Activated T-cell treated with anti-CD3 and anti-CD28 coated beads for 4 hours (primary cell): ENCODE measurements around the gene JAM3.
"Not testable (repeated sequence)": the region's sequence is repeated elsewhere in the genome, so short reads cannot be mapped to it uniquely, and the experiment has no call there.

Source experiments
- DNase-seq: peaks from one replicate; pipeline ENCODE4 v3.0.0-alpha.2; 2020

The JAM3 gene

GRCh38 chr11:134149371-134149770 lies 80.5 kb downstream of the JAM3 start:
- DNase-seq: no peak

GRCh38 chr11:134150195-134150903 lies 81.5 kb downstream of the JAM3 start:
- DNase-seq: no peak

GRCh38 chr11:134151083-134151747 lies 82.3 kb downstream of the JAM3 start:
- no peak for DNase-seq

GRCh38 chr11:134152696-134153095 lies 83.8 kb downstream of the JAM3 start:
- DNase-seq: no peak

- no peak for DNase-seq
Observed at GRCh38 chr11:134153147-134153905, 84.5 kb downstream of the JAM3 start.

GRCh38 chr11:134154441-134154840 lies 85.6 kb downstream of the JAM3 start:
- no peak for DNase-seq

- DNase-seq: no peak
Observed at GRCh38 chr11:134155456-134155855, 86.6 kb downstream of the JAM3 start.

- no peak for DNase-seq
Observed at GRCh38 chr11:134155946-134156865, 87.3 kb downstream of the JAM3 start.

GRCh38 chr11:134157451-134157850 lies 88.6 kb downstream of the JAM3 start:
- no peak for DNase-seq

GRCh38 chr11:134158023-134158422 lies 89.2 kb downstream of the JAM3 start:
- no peak for DNase-seq

GRCh38 chr11:134159652-134160051 lies 90.8 kb downstream of the JAM3 start:
- DNase-seq: no peak

- DNase-seq: no peak
Observed at GRCh38 chr11:134164490-134165370, 95.9 kb downstream of the JAM3 start.

GRCh38 chr11:134170177-134170918 lies 101.5 kb downstream of the JAM3 start:
- DNase-seq: no peak

GRCh38 chr11:134170919-134171281 lies 102.0 kb downstream of the JAM3 start:
- no peak for DNase-seq

GRCh38 chr11:134171951-134172350 lies 103.1 kb downstream of the JAM3 start:
- DNase-seq: no peak

GRCh38 chr11:134173296-134173695 lies 104.4 kb downstream of the JAM3 start:
- DNase-seq: no peak

GRCh38 chr11:134176284-134176683 lies 107.4 kb downstream of the JAM3 start:
- no peak for DNase-seq

GRCh38 chr11:134178032-134178674 lies 109.3 kb downstream of the JAM3 start:
- no peak for DNase-seq

- DNase-seq: no peak
Observed at GRCh38 chr11:134181707-134182106, 112.8 kb downstream of the JAM3 start.

GRCh38 chr11:134188092-134188491 lies 119.2 kb downstream of the JAM3 start:
- not testable (repeated sequence) for DNase-seq

- no peak for DNase-seq
Observed at GRCh38 chr11:134196756-134197155, 127.9 kb downstream of the JAM3 start.
